Thyroid gland (tissue), 4 donors: ENCODE data around the gene PXDN. TPM values are rescaled to one million over a fixed set of nuclear protein-coding genes. Genes with fewer than 3 reads are reported as not detected.

Experiments used
- DNase-seq, 2 donors: peaks; one replicate each; pipeline ENCODE4 v3.0.0-alpha.2; 2019
- H3K27ac ChIP-seq, 3 donors: fragments of 200-600 bp; sonication (generic); 1 replicate in 2 of 3; 2 replicates in 1 of 3; pipeline ENCODE4 v1.5.1; 2016 to 2019; ENCODE audit warnings: mild to moderate bottlenecking in 1 of 3, moderate library complexity in 1 of 3
- H3K27me3 ChIP-seq: fragments of 200-600 bp; sonication (generic); one replicate; pipeline ENCODE4 v1.5.1; 2019
- H3K36me3 ChIP-seq, 2 donors: fragments of 200-600 bp; sonication (generic); one replicate each; pipeline ENCODE4 v1.5.1; 2016 to 2019
- H3K4me1 ChIP-seq, 2 donors: fragments of 200-600 bp; sonication (generic); one replicate each; pipeline ENCODE4 v1.5.1; 2017 to 2019
- H3K4me3 ChIP-seq, 3 donors: fragments of 200-600 bp; sonication (generic); replicated peaks in 1 of 3; 1 replicate in 2 of 3; 2 replicates in 1 of 3; pipeline ENCODE4 v1.5.1; 2016; ENCODE audit warnings: mild to moderate bottlenecking in 1 of 3
- H3K9me3 ChIP-seq: fragments of 200-600 bp; sonication (generic); one replicate; pipeline ENCODE4 v1.5.1; 2017
- POLR2A ChIP-seq, 2 donors: fragments of 450-650 bp; IDR thresholded peaks; one replicate each; pipeline ENCODE4 v1.6.1; 2017; ENCODE audit warnings: antibody characterized with exemption in 2 of 2, mild to moderate bottlenecking in 2 of 2, moderate library complexity in 1 of 2
- WGBS, 2 donors: methylation state at CpG; one replicate each; pipeline ENCODE4 v1.1.5; 2017; 5-methylcytosine and 5-hydroxymethylcytosine counted together
- intact Hi-C: fragments of 100-400 bp; cut with DNase I; formaldehyde crosslinking; loops from one replicate; pipeline ENCODE4 v1.15.1; 2023
- total RNA-seq, 4 donors: library from RNA; depleted of rRNA; stranded (reverse); fragments of >200 nt; gene quantifications; one replicate each; pipeline ENCODE4 v1.2.3, GENCODE V29; 2016
- TF ChIP-seq, protein P1 (sequence below), 6 experiments: fragments of 200-600 bp in 3 of 6; fragments of 450-650 bp in 3 of 6; sonication (generic) in 3 of 6; IDR thresholded peaks; one replicate each; pipeline ENCODE4 v1.5.1; 2016 to 2019; ENCODE audit warnings: antibody characterized with exemption in 6 of 6, mild to moderate bottlenecking in 2 of 6, inconsistent platforms in 1 of 6, moderate library complexity in 1 of 6

The PXDN gene
- total RNA-seq, 4 donors from 2014 or later = 6.9 to 17.3 (median 13.6) TPM

GRCh38 chr2:1598800-1599199 lies 145.5 kb downstream of the PXDN start:
- Histone ChIP-seq H3K4me1 (peaks cover 0 to 1% of the 10 kb centered on the region in 2 donors), H3K9me3 (no peaks in the 10 kb centered on the region), H3K27ac (no peak overlapping the region), H3K4me3 (no peak overlapping the region), H3K36me3 (no peaks in the 10 kb centered on the region), H3K27me3 (no peaks in the 10 kb centered on the region)
- intact Hi-C loops = no loop called here
- DNase-seq = no peak
- TF ChIP-seq, protein P1, sequence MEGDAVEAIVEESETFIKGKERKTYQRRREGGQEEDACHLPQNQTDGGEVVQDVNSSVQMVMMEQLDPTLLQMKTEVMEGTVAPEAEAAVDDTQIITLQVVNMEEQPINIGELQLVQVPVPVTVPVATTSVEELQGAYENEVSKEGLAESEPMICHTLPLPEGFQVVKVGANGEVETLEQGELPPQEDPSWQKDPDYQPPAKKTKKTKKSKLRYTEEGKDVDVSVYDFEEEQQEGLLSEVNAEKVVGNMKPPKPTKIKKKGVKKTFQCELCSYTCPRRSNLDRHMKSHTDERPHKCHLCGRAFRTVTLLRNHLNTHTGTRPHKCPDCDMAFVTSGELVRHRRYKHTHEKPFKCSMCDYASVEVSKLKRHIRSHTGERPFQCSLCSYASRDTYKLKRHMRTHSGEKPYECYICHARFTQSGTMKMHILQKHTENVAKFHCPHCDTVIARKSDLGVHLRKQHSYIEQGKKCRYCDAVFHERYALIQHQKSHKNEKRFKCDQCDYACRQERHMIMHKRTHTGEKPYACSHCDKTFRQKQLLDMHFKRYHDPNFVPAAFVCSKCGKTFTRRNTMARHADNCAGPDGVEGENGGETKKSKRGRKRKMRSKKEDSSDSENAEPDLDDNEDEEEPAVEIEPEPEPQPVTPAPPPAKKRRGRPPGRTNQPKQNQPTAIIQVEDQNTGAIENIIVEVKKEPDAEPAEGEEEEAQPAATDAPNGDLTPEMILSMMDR (IDR thresholded peaks at IDR 0.05) = no peak
- TF ChIP-seq POLR2A (IDR thresholded peaks at IDR 0.05) = no peak
- WGBS, 2 donors = 93% methylated on average over 10 of the region's 10 CpGs

GRCh38 chr2:1598041-1598710 lies 146.1 kb downstream of the PXDN start:
- 87 to 95% methylated on average over 17 to 20 of the region's 20 CpGs for WGBS, 2 donors
- Histone ChIP-seq H3K4me1 (peaks cover 0 to 7% of the 10 kb centered on the region in 2 donors), H3K9me3 (no peaks in the 10 kb centered on the region), H3K36me3 (no peaks in the 10 kb centered on the region), H3K27ac (no peak overlapping the region), H3K4me3 (no peak overlapping the region), H3K27me3 (no peaks in the 10 kb centered on the region)
- no peak for DNase-seq
- intact Hi-C loops = no loop called here
- TF ChIP-seq, protein P1 (IDR thresholded peaks at IDR 0.05) = no peak
- no peak for TF ChIP-seq POLR2A (IDR thresholded peaks at IDR 0.05)

- H3K36me3 ChIP-seq = no peaks in the 10 kb centered on the region
- H3K9me3 ChIP-seq = no peaks in the 10 kb centered on the region
- H3K4me3 ChIP-seq = no peak overlapping the region
- intact Hi-C loops = no loop called here
- H3K27ac ChIP-seq = no peak overlapping the region
- H3K27me3 ChIP-seq = no peaks in the 10 kb centered on the region
- 90 to 97% methylated on average over 14 of the region's 14 CpGs for WGBS, 2 donors
- H3K4me1 ChIP-seq = peaks cover 0 to 19% of the 10 kb centered on the region in 2 donors
- no peak for DNase-seq
- TF ChIP-seq, protein P1 (IDR thresholded peaks at IDR 0.05) = no peak
- no peak for TF ChIP-seq POLR2A (IDR thresholded peaks at IDR 0.05)
Observed at GRCh38 chr2:1595274-1595673, 149.0 kb downstream of the PXDN start.

GRCh38 chr2:1594373-1595171 lies 149.7 kb downstream of the PXDN start:
- TF ChIP-seq, protein P1 (IDR thresholded peaks at IDR 0.05) = no peak
- TF ChIP-seq POLR2A (IDR thresholded peaks at IDR 0.05) = no peak
- peaks cover 0 to 19% of the 10 kb centered on the region in 2 donors for H3K4me1 ChIP-seq
- no peaks in the 10 kb centered on the region for H3K9me3 ChIP-seq
- no peaks in the 10 kb centered on the region for H3K36me3 ChIP-seq
- WGBS, 2 donors = 80 to 82% methylated on average over 23 to 29 of the region's 29 CpGs
- intact Hi-C loops = loop anchor here (5.0 kb wide), 2 partner anchors 153 to 178 kb away; no protein-coding TSS in a partner anchor
- H3K27me3 ChIP-seq = no peaks in the 10 kb centered on the region
- H3K27ac ChIP-seq = no peak overlapping the region
- no peak for DNase-seq
- no peak overlapping the region for H3K4me3 ChIP-seq

- intact Hi-C loops = loop anchor here (5.0 kb wide), 2 partner anchors 153 to 178 kb away; no protein-coding TSS in a partner anchor
- no peaks in the 10 kb centered on the region for H3K27me3 ChIP-seq
- H3K27ac ChIP-seq = no peak overlapping the region
- no peaks in the 10 kb centered on the region for H3K9me3 ChIP-seq
- WGBS, 2 donors = 37 to 40% methylated on average over 6 of the region's 6 CpGs
- no peaks in the 10 kb centered on the region for H3K36me3 ChIP-seq
- TF ChIP-seq POLR2A (IDR thresholded peaks at IDR 0.05) = no peak
- TF ChIP-seq, protein P1 (IDR thresholded peaks at IDR 0.05) = no peak
- H3K4me3 ChIP-seq = no peak overlapping the region
- peaks cover 0 to 19% of the 10 kb centered on the region in 2 donors for H3K4me1 ChIP-seq
- no peak for DNase-seq
Observed at GRCh38 chr2:1594123-1594372, 150.3 kb downstream of the PXDN start.
